Stimulated activated memory B cell treated with anti-CD40 and anti-IgM and Interleukin-4, amounts not matched to agents 10 μg/mL and 1 μg/mL and 100 μg/mL, for 72 hours (primary cell): ENCODE results near the gene FAM118A.
"Not testable (repeated sequence)": the region's sequence is repeated elsewhere in the genome, so short reads cannot be mapped to it uniquely, and the experiment has no call there.

ENCODE experiments used
- ATAC-seq: fragments of 150-1000 bp; cut with Tn5 transposase; 2 replicates; pipeline ENCODE4 v1.10.0; 2021
- H3K27ac Mint-ChIP-seq: one replicate; pipeline ENCODE4 v1.8.0; 2022; ENCODE audit warnings: mild to moderate bottlenecking, mixed read lengths
- H3K27me3 Mint-ChIP-seq: one replicate; pipeline ENCODE4 v1.8.0; 2022; ENCODE audit warnings: mixed read lengths
- H3K36me3 Mint-ChIP-seq: one replicate; pipeline ENCODE4 v1.8.0; 2022; ENCODE audit warnings: mixed read lengths
- H3K4me1 Mint-ChIP-seq: one replicate; pipeline ENCODE4 v1.8.0; 2022; ENCODE audit warnings: mixed read lengths
- H3K4me3 Mint-ChIP-seq: one replicate; pipeline ENCODE4 v1.8.0; 2022; ENCODE audit warnings: mild to moderate bottlenecking, moderate library complexity, mixed read lengths
- H3K9me3 Mint-ChIP-seq: one replicate; pipeline ENCODE4 v1.8.0; 2022; ENCODE audit warnings: mixed read lengths

Gene FAM118A

DNA sequence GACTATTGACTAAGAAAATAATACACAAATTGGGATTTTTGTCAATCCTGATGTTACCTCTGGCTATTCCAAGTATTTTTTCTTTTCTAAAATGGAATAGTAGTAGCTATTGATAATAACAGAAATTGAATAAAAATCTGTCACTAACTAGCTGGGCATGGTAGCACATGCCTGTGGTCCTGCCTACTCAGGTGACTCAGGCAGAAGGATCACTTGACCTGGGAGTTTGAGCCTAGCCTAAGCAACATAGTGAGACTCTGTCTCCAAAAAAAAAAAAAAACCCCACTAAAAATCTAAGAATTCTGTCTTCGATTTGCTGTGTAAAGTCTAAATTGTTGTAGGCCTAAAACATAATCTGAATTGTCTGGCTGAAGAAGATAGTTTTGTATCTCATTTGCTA, 42.2 kb downstream of the FAM118A start:
- ATAC-seq: no peak
- H3K4me3 Mint-ChIP-seq: no peak overlapping the region
- H3K36me3 Mint-ChIP-seq: peaks cover 6% of the 10 kb centered on the region
- H3K9me3 Mint-ChIP-seq: no peaks in the 10 kb centered on the region
- H3K27me3 Mint-ChIP-seq: no peaks in the 10 kb centered on the region
- no peaks in the 10 kb centered on the region for H3K4me1 Mint-ChIP-seq
- no peak overlapping the region for H3K27ac Mint-ChIP-seq

DNA sequence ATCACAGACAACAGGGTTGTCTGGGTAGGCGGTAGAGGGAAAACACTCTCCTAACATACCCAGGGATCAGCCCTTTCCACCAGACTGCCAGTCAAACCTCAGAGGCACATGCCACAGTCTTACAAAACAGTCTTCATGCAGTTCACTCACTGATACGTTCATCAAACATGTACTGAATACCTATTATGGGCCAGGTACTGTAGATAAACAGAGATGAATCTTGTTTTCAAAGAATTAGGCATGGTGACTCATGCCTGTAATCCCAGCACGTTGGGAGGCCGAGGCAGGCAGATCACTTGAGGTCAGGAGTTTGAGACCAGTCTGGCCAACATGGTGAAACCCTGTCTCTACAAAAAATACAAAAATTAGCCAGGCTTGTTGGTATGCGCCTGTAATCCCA, 43.0 kb downstream of the FAM118A start:
- not testable (repeated sequence) for H3K4me1 Mint-ChIP-seq, H3K9me3 Mint-ChIP-seq

DNA sequence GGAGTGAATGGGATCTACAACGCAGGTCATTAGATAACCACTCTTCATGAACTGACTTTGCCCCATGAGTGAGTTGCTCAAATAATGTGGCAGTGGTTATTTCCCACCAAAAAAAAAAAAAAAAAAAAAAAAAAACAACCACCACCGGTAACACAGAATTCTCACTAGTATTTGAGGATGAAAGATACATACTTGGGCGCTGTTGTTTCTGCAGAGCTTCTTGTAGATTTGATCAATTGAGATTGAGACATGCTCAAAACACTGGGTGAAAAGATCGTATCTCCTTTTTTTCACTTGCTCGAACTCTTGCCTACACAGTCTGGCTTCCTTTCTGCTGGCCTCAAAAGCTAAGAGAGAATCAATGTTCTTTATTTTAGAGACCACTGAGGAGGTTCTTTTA, 44.1 kb downstream of the FAM118A start:
- Mint-ChIP-seq H3K4me3 (no peak overlapping the region), H3K27me3 (no peaks in the 10 kb centered on the region), H3K9me3 (no peaks in the 10 kb centered on the region), H3K4me1 (no peaks in the 10 kb centered on the region), H3K36me3 (peaks cover 6% of the 10 kb centered on the region), H3K27ac (no peak overlapping the region)
- ATAC-seq: no peak

More for the DNA sequence above, 43.0 kb downstream of the FAM118A start:
- not testable (repeated sequence) for H3K27me3 Mint-ChIP-seq, H3K36me3 Mint-ChIP-seq, H3K4me3 Mint-ChIP-seq, ATAC-seq, H3K27ac Mint-ChIP-seq

DNA sequence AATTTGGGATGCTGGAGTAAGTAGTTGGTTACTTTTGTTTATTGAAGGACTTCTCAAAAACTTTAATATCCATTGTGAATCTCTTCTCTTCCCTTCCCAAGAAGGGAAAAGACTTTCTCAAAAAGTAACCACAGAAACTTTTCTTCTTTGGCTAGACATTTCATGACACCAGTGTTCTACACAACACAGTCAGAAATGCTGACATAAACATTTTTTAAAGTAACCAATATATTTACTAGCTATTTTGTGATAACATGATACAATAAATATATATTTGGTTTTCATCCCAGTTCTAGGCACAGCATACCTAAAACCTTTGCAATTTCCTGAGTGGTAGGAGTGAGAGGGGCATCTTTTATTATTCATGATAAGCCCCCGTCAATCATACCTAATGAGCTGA, 47.8 kb downstream of the FAM118A start:
- no peak for ATAC-seq
- Mint-ChIP-seq H3K4me1 (no peaks in the 10 kb centered on the region), H3K27me3 (peaks cover 7% of the 10 kb centered on the region), H3K36me3 (no peaks in the 10 kb centered on the region), H3K9me3 (no peaks in the 10 kb centered on the region), H3K27ac (no peak overlapping the region), H3K4me3 (no peak overlapping the region)

DNA sequence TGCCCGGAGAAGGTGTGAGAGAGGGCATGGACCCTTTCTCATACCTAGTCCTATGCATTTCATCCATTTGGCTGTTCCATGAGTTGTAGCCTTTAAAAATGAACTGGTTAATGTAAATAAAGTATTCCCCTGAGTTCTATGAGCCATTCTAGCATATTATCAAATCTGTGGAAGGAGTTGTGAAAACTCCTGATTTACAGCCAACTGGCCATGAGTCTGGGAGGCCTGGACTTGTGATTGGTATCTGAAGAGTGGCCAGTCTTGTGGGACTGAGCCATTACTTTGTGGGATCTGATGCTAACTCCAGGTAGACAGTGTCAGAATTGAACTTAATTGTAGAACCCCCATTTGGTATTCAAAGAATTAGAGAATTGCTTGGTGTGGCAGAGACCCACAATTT, 48.4 kb downstream of the FAM118A start:
- Mint-ChIP-seq H3K4me3 (no peak overlapping the region), H3K9me3 (no peaks in the 10 kb centered on the region), H3K27ac (no peak overlapping the region), H3K36me3 (no peaks in the 10 kb centered on the region), H3K27me3 (peaks cover 10% of the 10 kb centered on the region), H3K4me1 (no peaks in the 10 kb centered on the region)
- no peak for ATAC-seq

DNA sequence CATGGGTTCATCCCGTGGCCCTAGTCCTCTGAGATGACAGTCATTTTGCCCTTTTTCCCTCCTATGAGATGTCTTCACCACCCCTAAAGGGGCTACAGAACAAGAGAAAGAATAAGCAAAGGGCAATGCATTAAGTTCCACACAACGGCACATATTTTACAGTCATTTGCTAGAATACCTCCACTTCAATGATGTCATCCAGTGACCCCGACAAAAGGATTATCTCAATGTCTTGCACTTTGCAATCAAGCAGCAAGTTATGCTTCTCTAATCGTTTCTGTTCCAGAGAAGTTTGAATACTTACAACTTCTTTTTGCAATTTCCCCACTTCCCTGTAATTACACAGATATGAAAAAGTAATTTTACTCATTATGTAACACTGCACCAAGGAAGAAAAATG, 49.9 kb downstream of the FAM118A start:
- H3K4me3 Mint-ChIP-seq: no peak overlapping the region
- no peaks in the 10 kb centered on the region for H3K4me1 Mint-ChIP-seq
- ATAC-seq: no peak
- H3K36me3 Mint-ChIP-seq: no peaks in the 10 kb centered on the region
- no peaks in the 10 kb centered on the region for H3K9me3 Mint-ChIP-seq
- peaks cover 13% of the 10 kb centered on the region for H3K27me3 Mint-ChIP-seq
- H3K27ac Mint-ChIP-seq: no peak overlapping the region

DNA sequence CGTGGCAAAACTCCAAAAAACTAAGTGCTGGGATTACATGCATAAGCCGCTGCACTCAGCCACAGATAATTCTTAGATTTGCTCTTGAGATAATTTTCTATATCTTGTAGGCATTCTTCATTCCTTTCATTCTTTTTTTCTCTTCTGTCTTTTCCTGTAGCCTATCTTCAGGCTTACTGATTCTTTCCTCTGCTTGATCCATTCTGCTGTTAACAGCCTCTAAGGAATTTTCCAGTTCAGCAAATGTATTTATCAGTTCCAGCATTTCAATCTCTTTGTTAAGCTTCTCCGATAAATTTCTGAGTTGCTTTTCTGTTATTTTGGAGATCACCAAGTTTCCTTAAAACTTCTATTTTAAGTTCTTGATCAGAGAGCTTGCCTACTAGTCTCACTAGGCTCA, 57.0 kb downstream of the FAM118A start:
- no peak overlapping the region for H3K27ac Mint-ChIP-seq
- H3K36me3 Mint-ChIP-seq: peaks cover 9% of the 10 kb centered on the region
- no peak overlapping the region for H3K4me3 Mint-ChIP-seq
- H3K4me1 Mint-ChIP-seq: no peaks in the 10 kb centered on the region
- no peak for ATAC-seq
- peaks cover 34% of the 10 kb centered on the region for H3K27me3 Mint-ChIP-seq
- peaks cover 7% of the 10 kb centered on the region for H3K9me3 Mint-ChIP-seq

DNA sequence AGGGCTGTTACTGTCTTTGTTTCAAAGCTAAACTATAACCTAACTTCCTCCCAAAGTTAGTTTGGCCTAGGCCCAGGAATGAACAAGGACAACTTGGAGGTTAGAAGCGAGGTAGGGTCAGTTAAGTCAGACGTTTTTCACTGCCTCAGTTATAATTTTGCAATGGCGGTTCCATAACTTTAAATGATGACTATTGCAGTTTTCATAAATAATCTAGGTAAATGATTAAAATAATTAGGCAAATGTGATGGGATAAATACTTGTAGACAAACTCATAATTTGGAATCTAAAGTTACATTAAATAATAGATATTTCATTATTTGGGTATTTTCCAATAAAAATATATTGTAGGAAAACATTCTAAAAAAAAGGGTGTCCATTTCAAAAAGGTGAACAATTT, 63.9 kb downstream of the FAM118A start:
- not testable (repeated sequence) for H3K27ac Mint-ChIP-seq, H3K27me3 Mint-ChIP-seq, H3K9me3 Mint-ChIP-seq, H3K4me3 Mint-ChIP-seq, H3K4me1 Mint-ChIP-seq, ATAC-seq, H3K36me3 Mint-ChIP-seq

DNA sequence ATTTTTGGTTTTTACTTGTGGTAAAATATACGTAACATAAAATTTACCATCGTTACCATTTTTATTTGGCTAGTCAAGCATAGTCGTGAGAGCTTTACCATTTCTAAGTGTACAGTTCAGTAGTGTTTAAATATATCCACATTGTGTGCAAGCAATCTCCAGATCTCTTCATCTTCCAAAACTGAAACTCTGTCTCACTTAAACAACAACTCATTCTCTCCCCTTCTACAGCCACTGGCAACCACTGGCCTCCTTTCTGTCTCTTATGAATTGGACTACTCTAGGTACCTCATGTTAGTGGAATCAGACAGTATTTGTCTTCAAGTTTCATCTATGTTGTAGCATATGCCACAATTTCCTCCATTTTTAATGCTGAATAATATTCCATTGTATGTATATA, 66.3 kb downstream of the FAM118A start:
- Mint-ChIP-seq H3K27me3 (no peaks in the 10 kb centered on the region), H3K4me3 (no peak overlapping the region), H3K36me3 (no peaks in the 10 kb centered on the region), H3K4me1 (no peaks in the 10 kb centered on the region), H3K27ac (no peak overlapping the region), H3K9me3 (no peaks in the 10 kb centered on the region)
- ATAC-seq: no peak

DNA sequence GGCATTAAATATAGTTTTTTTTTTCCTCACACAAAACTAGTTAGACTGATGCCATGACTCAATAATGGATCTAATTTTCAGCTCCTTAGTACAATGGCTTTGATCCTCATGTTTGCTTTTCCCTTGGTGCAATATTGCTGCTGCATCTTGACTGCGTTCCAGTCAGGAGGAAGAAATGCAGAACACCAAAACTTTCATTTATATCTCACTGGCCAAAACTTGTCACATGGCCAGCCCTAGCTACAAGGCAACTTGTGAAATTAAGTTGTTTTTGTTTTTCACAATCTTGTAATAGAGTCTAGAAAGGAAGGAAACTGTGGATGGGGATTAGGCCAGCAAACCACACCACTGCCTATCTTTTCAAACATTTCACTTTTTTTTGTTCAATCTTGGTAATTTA, 67.0 kb downstream of the FAM118A start:
- no peaks in the 10 kb centered on the region for H3K4me1 Mint-ChIP-seq
- no peak overlapping the region for H3K27ac Mint-ChIP-seq
- no peak for ATAC-seq
- no peaks in the 10 kb centered on the region for H3K9me3 Mint-ChIP-seq
- H3K4me3 Mint-ChIP-seq: no peak overlapping the region
- H3K27me3 Mint-ChIP-seq: no peaks in the 10 kb centered on the region
- no peaks in the 10 kb centered on the region for H3K36me3 Mint-ChIP-seq

DNA sequence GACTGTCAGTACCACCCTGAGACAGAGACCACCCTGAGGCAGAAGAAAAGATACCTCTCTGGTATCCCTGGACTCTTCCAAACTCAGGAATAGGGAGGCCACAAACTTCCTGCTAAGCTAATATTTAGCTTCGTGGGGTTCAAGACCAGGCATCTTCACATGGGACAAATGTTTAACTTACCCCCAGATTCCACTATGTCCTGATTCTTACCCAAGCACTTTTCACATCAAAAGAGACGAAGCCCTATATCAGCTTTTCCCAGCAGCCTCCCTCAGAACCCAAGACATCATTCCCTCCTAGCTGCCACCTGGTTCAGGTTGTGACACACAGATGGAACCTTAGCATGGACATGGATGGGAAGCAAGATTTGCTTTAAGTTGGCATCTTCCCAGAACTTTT, 71.6 kb downstream of the FAM118A start:
- no peak overlapping the region for H3K27ac Mint-ChIP-seq
- H3K4me3 Mint-ChIP-seq: no peak overlapping the region
- H3K9me3 Mint-ChIP-seq: no peaks in the 10 kb centered on the region
- no peak for ATAC-seq
- H3K27me3 Mint-ChIP-seq: no peaks in the 10 kb centered on the region
- no peaks in the 10 kb centered on the region for H3K4me1 Mint-ChIP-seq
- H3K36me3 Mint-ChIP-seq: no peaks in the 10 kb centered on the region

DNA sequence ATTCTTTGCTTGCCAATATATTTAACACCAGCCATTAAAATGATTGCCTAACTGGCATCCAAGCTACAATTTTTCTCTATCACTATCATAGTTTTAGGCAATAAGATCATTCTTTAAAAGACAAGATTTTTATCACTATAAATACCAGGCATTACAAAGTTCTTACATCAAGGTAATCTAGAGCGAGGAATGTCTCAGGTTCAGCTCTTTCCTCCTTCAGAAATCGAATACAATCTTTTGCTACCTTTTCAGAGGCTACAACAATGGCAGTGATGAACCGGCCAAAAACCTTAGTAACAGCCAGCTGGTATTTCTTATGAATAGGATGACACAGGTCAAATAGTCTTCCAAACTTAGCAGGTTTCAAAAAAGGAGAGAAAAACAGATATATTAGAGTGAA, 79.8 kb downstream of the FAM118A start:
- ATAC-seq: no peak
- Mint-ChIP-seq H3K4me3 (no peak overlapping the region), H3K27me3 (peaks cover 10% of the 10 kb centered on the region), H3K27ac (no peak overlapping the region), H3K36me3 (no peaks in the 10 kb centered on the region), H3K4me1 (no peaks in the 10 kb centered on the region), H3K9me3 (no peaks in the 10 kb centered on the region)
